ENCODE results near the gene ENTREP1. TPM values are rescaled to one million over a fixed set of nuclear protein-coding genes. Genes with fewer than 3 reads are reported as not detected.

ENTREP1 gene
- total RNA-seq, 1 experiment from 2014 or later: 0.35 TPM

DNA sequence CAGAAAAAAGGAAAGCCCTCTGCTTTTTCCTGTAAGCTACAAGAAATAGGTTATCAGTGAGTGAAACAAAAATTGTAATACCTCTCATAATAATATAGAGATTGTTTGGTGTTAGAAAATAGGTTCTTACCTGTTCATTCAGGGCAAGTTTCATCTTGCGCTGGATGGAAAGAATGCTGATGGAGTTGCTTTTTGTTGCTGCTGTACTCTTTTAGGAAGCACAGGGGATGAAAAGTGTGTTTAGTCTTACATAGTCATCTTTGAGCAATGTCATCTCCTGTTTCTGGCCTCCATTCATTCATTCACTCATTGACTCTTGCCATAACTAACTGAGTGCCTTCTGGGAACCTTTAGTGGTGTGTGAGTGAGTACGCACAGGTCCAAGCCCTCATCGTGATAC lies 6.4 kb downstream of the ENTREP1 start:
- Histone ChIP-seq H3K79me2 (ENCODE audit: low read depth) (no peaks in the 10 kb centered on the region), H3F3A (ENCODE audit: insufficient read depth, low read depth) (no peaks in the 10 kb centered on the region), H4K20me1 (ENCODE audit: insufficient read depth) (no peaks in the 10 kb centered on the region), H2AFZ (no peak overlapping the region), H3K27me3 (ENCODE audit: insufficient read depth, low read depth) (no peaks in the 10 kb centered on the region; the same call in none of the 2 replicates), H3K9me3 (ENCODE audit: insufficient read depth, low read depth) (no peaks in the 10 kb centered on the region), H3K36me3 (ENCODE audit: low read depth) (no peaks in the 10 kb centered on the region), H3K4me3 (no peak overlapping the region), H3K27ac (no peak overlapping the region), H3K4me1 (replicated peaks; ENCODE audit: insufficient read depth) (no peaks in the 10 kb centered on the region), H3K9me2 (ENCODE audit: insufficient read depth) (no peaks in the 10 kb centered on the region), H3K4me2 (no peak overlapping the region)
- DNase-seq: no peak
- BruUV-seq (replicated peaks): no TSS peak
- TF ChIP-seq, protein P1, sequence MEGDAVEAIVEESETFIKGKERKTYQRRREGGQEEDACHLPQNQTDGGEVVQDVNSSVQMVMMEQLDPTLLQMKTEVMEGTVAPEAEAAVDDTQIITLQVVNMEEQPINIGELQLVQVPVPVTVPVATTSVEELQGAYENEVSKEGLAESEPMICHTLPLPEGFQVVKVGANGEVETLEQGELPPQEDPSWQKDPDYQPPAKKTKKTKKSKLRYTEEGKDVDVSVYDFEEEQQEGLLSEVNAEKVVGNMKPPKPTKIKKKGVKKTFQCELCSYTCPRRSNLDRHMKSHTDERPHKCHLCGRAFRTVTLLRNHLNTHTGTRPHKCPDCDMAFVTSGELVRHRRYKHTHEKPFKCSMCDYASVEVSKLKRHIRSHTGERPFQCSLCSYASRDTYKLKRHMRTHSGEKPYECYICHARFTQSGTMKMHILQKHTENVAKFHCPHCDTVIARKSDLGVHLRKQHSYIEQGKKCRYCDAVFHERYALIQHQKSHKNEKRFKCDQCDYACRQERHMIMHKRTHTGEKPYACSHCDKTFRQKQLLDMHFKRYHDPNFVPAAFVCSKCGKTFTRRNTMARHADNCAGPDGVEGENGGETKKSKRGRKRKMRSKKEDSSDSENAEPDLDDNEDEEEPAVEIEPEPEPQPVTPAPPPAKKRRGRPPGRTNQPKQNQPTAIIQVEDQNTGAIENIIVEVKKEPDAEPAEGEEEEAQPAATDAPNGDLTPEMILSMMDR (conservative IDR thresholded peaks at IDR 0.05): no peak
- ChIA-PET CTCF (no interaction called here), POLR2A (ENCODE audit: unreplicated experiment) (no interaction called here)
- intact Hi-C loops (cut with micrococcal nuclease; ENCODE audit: unreplicated experiment): no loop called here

- H3F3A ChIP-seq (ENCODE audit: insufficient read depth, low read depth): no peaks in the 10 kb centered on the region
- no peak overlapping the region for H3K4me3 ChIP-seq
- H4K20me1 ChIP-seq (ENCODE audit: insufficient read depth): no peaks in the 10 kb centered on the region
- no peaks in the 10 kb centered on the region for H3K36me3 ChIP-seq (ENCODE audit: low read depth)
- no peak overlapping the region for H3K27ac ChIP-seq
- H3K79me2 ChIP-seq (ENCODE audit: low read depth): no peaks in the 10 kb centered on the region
- no TSS peak for BruUV-seq (replicated peaks)
- no peaks in the 10 kb centered on the region for H3K9me3 ChIP-seq (ENCODE audit: insufficient read depth, low read depth)
- no peaks in the 10 kb centered on the region; the same call in none of the 2 replicates for H3K27me3 ChIP-seq (ENCODE audit: insufficient read depth, low read depth)
- no peak overlapping the region for H3K4me2 ChIP-seq
- ChIA-PET POLR2A (ENCODE audit: unreplicated experiment) (no interaction called here), CTCF (no interaction called here)
- intact Hi-C loops (cut with micrococcal nuclease; ENCODE audit: unreplicated experiment): no loop called here
- H3K4me1 ChIP-seq (replicated peaks; ENCODE audit: insufficient read depth): no peaks in the 10 kb centered on the region
- DNase-seq: no peak
- no peaks in the 10 kb centered on the region for H3K9me2 ChIP-seq (ENCODE audit: insufficient read depth)
- TF ChIP-seq EZH2 (IDR thresholded peaks at IDR 0.05; ENCODE audit: low read depth): no peak
- TF ChIP-seq, protein P1 (conservative IDR thresholded peaks at IDR 0.05): no peak
- H2AFZ ChIP-seq: no peak overlapping the region
Observed at GRCh38 chr9:69332067-69332685, 7.2 kb downstream of the ENTREP1 start.

DNA sequence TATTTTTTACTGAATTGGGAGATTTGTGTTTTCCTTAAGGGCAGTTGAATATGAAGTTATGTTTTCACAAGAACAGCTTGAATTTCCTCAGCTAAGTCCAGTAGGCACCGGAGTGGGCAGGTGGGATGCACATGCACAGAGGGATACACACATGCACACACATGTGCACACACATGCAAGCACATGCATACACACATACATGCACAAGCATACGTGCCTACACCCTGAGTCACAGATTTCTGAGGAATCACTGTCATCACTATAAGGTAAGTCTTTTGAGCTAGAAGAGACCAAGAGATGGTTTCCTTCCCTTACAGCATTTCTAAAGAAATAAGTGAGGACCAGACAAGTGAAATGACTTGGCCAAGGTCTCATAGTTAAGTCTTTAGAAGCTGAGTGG lies 8.7 kb downstream of the ENTREP1 start:
- Histone ChIP-seq H3K27me3 (ENCODE audit: insufficient read depth, low read depth) (no peaks in the 10 kb centered on the region; the same call in 1 of the 2 replicates), H3K27ac (no peak overlapping the region), H3K9me3 (ENCODE audit: insufficient read depth, low read depth) (no peaks in the 10 kb centered on the region), H3K9me2 (ENCODE audit: insufficient read depth) (no peaks in the 10 kb centered on the region), H3K4me2 (no peak overlapping the region), H4K20me1 (ENCODE audit: insufficient read depth) (no peaks in the 10 kb centered on the region), H3K4me3 (no peak overlapping the region), H2AFZ (no peak overlapping the region), H3K79me2 (ENCODE audit: low read depth) (no peaks in the 10 kb centered on the region), H3K36me3 (ENCODE audit: low read depth) (no peaks in the 10 kb centered on the region), H3F3A (ENCODE audit: insufficient read depth, low read depth) (no peaks in the 10 kb centered on the region), H3K4me1 (replicated peaks; ENCODE audit: insufficient read depth) (no peaks in the 10 kb centered on the region)
- TF ChIP-seq EZH2 (IDR thresholded peaks at IDR 0.05; ENCODE audit: low read depth): no peak
- TF ChIP-seq, protein P1 (conservative IDR thresholded peaks at IDR 0.05): no peak
- intact Hi-C loops (cut with micrococcal nuclease; ENCODE audit: unreplicated experiment): no loop called here
- CTCF ChIA-PET: no interaction called here
- no TSS peak for BruUV-seq (replicated peaks)
- POLR2A ChIA-PET (ENCODE audit: unreplicated experiment): no interaction called here
- no peak for DNase-seq
